Activated CD8-positive, alpha-beta memory T cell treated with anti-CD3 and anti-CD28 coated beads for 1 hour (primary cell): Measurements from ENCODE around the gene SGSM1.
"Not testable (repeated sequence)": the region's sequence is repeated elsewhere in the genome, so short reads cannot be mapped to it uniquely, and the experiment has no call there.

Experiments
- DNase-seq, 2 donors: peaks; one replicate each; pipeline ENCODE4 v3.0.0-alpha.2; 2020; ENCODE audit warnings: low read depth in 1 of 2; ENCODE audit errors: extremely low read depth in 1 of 2

SGSM1 gene

GRCh38 chr22:24834845-24835570 lies 29.0 kb downstream of the SGSM1 start:
- no peak for DNase-seq

GRCh38 chr22:24836282-24836681 lies 30.3 kb downstream of the SGSM1 start:
- no peak for DNase-seq

GRCh38 chr22:24837517-24837916 lies 31.5 kb downstream of the SGSM1 start:
- DNase-seq, result not testable (repeated sequence)

GRCh38 chr22:24841261-24841660 lies 35.2 kb downstream of the SGSM1 start:
- no peak for DNase-seq

GRCh38 chr22:24843048-24843447 lies 37.0 kb downstream of the SGSM1 start:
- no peak for DNase-seq

GRCh38 chr22:24845041-24845898 lies 39.3 kb downstream of the SGSM1 start:
- DNase-seq, result no peak

GRCh38 chr22:24847490-24847889 lies 41.5 kb downstream of the SGSM1 start:
- DNase-seq, result no peak

- no peak for DNase-seq
These were observed 42.7 kb downstream of the SGSM1 start for GRCh38 chr22:24848559-24849168.

GRCh38 chr22:24855794-24856193 lies 49.8 kb downstream of the SGSM1 start:
- DNase-seq, result no peak

- no peak for DNase-seq
These were observed 51.6 kb downstream of the SGSM1 start for GRCh38 chr22:24857576-24857975.

GRCh38 chr22:24859587-24859986 lies 53.6 kb downstream of the SGSM1 start:
- no peak for DNase-seq

- DNase-seq, result no peak
These were observed 59.5 kb downstream of the SGSM1 start for GRCh38 chr22:24865508-24865907.

- DNase-seq, result no peak
These were observed 61.5 kb downstream of the SGSM1 start for GRCh38 chr22:24867323-24868022.

- no peak for DNase-seq
These were observed 63.0 kb downstream of the SGSM1 start for GRCh38 chr22:24868979-24869378.

GRCh38 chr22:24871611-24872205 lies 65.7 kb downstream of the SGSM1 start:
- no peak for DNase-seq

GRCh38 chr22:24873226-24873625 lies 67.2 kb downstream of the SGSM1 start:
- DNase-seq, result no peak

GRCh38 chr22:24875862-24876506 lies 70.0 kb downstream of the SGSM1 start:
- no peak for DNase-seq

GRCh38 chr22:24876700-24877099 lies 70.7 kb downstream of the SGSM1 start:
- DNase-seq, result no peak

GRCh38 chr22:24878969-24879368 lies 73.0 kb downstream of the SGSM1 start:
- no peak for DNase-seq

GRCh38 chr22:24883432-24883831 lies 77.4 kb downstream of the SGSM1 start:
- no peak for DNase-seq
